Heart right ventricle (tissue), 16 donors: ENCODE measurements around the gene TEN1. TPM values are rescaled to one million over a fixed set of nuclear protein-coding genes. Genes with fewer than 3 reads are reported as not detected.

Experiments used
- ATAC-seq, 8 donors: fragments of 200-7000 bp; cut with Tn5 transposase; one replicate each; pipeline ENCODE4 v1.9.1; 2020; ENCODE audit warnings: mild to moderate bottlenecking in 8 of 8, moderate library complexity in 8 of 8, moderate number of reproducible peaks in 1 of 8
- DNase-seq, 2 donors: peaks; one replicate each; pipeline ENCODE4 v3.0.0-alpha.2; 2020
- H3K27ac ChIP-seq, 10 donors: fragments of 200-600 bp; sonication (generic) in 2 of 10; one replicate each; pipeline versions ENCODE4 v1.5.0 to v1.8.0; 2020 to 2022; ENCODE audit warnings: mild to moderate bottlenecking in 3 of 10
- H3K27me3 ChIP-seq, 7 donors: fragments of 200-600 bp; one replicate each; pipeline ENCODE4 v1.8.0; 2021 to 2022; ENCODE audit warnings: mild to moderate bottlenecking in 2 of 7
- H3K36me3 ChIP-seq, 9 donors: fragments of 200-600 bp; sonication (generic) in 1 of 9; one replicate each; pipeline versions ENCODE4 v1.5.0 to v1.8.0; 2020 to 2022; ENCODE audit warnings: mild to moderate bottlenecking in 2 of 9
- H3K4me1 ChIP-seq, 9 donors: fragments of 200-600 bp; sonication (generic) in 1 of 9; one replicate each; pipeline versions ENCODE4 v1.5.0 to v1.8.0; 2020 to 2022; ENCODE audit warnings: mild to moderate bottlenecking in 4 of 9
- H3K4me3 ChIP-seq, 10 donors: fragments of 200-600 bp; sonication (generic) in 2 of 10; one replicate each; pipeline versions ENCODE4 v1.5.0 to v1.8.0; 2020 to 2022; ENCODE audit warnings: mild to moderate bottlenecking in 7 of 10, moderate library complexity in 2 of 10
- H3K9me3 ChIP-seq, 11 donors: fragments of 200-600 bp in 10 of 11; sonication (generic) in 2 of 11; one replicate each; pipeline versions ENCODE4 v1.5.0 to v1.8.0; 2013 to 2022; ENCODE audit warnings: mild to moderate bottlenecking in 2 of 11, control low read depth in 1 of 11, moderate library complexity in 1 of 11
- CTCF ChIP-seq, 9 donors: fragments of 200-600 bp; sonication (generic) in 2 of 9; IDR thresholded peaks; one replicate each; pipeline versions ENCODE4 v1.5.0 to v1.8.0; 2021 to 2022; ENCODE audit warnings: antibody characterized with exemption in 9 of 9, mild to moderate bottlenecking in 5 of 9, moderate library complexity in 1 of 9
- WGBS, 2 donors: extraction: QIAGEN DNeasy Blood & Tissue Kit; methylation state at CpG; one replicate each; pipeline ENCODE4 v1.1.7; 2013; ENCODE audit warnings: inconsistent platforms in 1 of 2; 5-methylcytosine and 5-hydroxymethylcytosine counted together
- intact Hi-C, 10 donors: fragments of 100-400 bp; cut with DNase I; formaldehyde crosslinking; loops; one replicate each; pipeline versions ENCODE4 v1.11.1 to v1.14.2; 2022
- polyA plus RNA-seq, 2 donors: library from polyadenylated mRNA; stranded (reverse); fragments of 200-250 nt; gene quantifications; one replicate each; pipeline ENCODE4 v1.2.3, GENCODE V29; 2013
- total RNA-seq, 10 donors: library from RNA; stranded (reverse); fragmentation: NEBNext Ultra II Directional in 3 of 10; extraction: Animal tissue kit (Norgen Biotek cat#: 25700) in 3 of 10; gene quantifications; one replicate each; pipeline versions ENCODE4 v1.2.1 to v1.2.4, GENCODE V29; 2021 to 2023
- donor health status: Arrhythmogenic right ventricular cardiomyopathy.
- donor health status: ischemic (EF 13 %, LVEDD 7.1; RV severe dilation, severe dysfunction).
- donor health status: healthy with polysubstance abuse.
- donor health status: DM: no; HTN: yes; CAD: no.
- donor health status: DM: no; HTN: no; CAD: no.
- donor health status: ischemic (EF 25% LVEDD 6.9; RV normal size, moderate dysfunction).
- donor health status: ischemic (EF 25% LVEDD 5.7; RV mildly dilated, moderate dysfunction).
- donor health status: healthy.
- donor health status: DM: yes; HTN: yes; CAD: no.
- donor health status: Ischemic cardiomyopathy.
- donor health status: ischemic (EF 35%, LVEDD 5.7; RV mildly dilated, moderate dysfunction).
- donor health status: nonischemic (EF 11% LVEDD 7.7; RV severe dilation, severe dysfunction).
- donor health status: DM: yes; HTN: yes; CAD: no.
- donor health status: PGD.
- donor health status: ischemic (EF 29% LVEDD 5.4; RV normal size, mild dysfunction).
- donor health status: nonischemic (EF 23%, LVEDD 6.1; RV moderate dilation, normal function).

Gene TEN1
- total and polyA plus RNA-seq, 12 donors: 4.4 to 20.1 (median 9.7) TPM

- Histone ChIP-seq H3K4me1 (peaks cover 0 to 3% (median 0%) of the 10 kb centered on the region in 9 donors), H3K36me3 (peaks cover 5 to 100% (median 78%) of the 10 kb centered on the region in 9 donors), H3K27ac (no peak overlapping the region), H3K4me3 (no peak overlapping the region), H3K9me3 (no peaks in the 10 kb centered on the region), H3K27me3 (no peaks in the 10 kb centered on the region)
- intact Hi-C loops: no loop called here
- ATAC-seq (no peak), DNase-seq (no peak)
- 85 to 87% methylated on average over 9 of the region's 9 CpGs for WGBS, 2 donors
- TF ChIP-seq CTCF (IDR thresholded peaks at IDR 0.05): no peak
Measured at GRCh38 chr17:76048711-76049110, 69.7 kb downstream of the TEN1 start.

GRCh38 chr17:76049239-76049638, 70.2 kb downstream of the TEN1 start:
- WGBS, 2 donors: 83 to 88% methylated on average over 3 of the region's 3 CpGs
- intact Hi-C loops: no loop called here
- no peaks in the 10 kb centered on the region for H3K9me3 ChIP-seq
- peaks cover 5 to 100% (median 77%) of the 10 kb centered on the region in 9 donors for H3K36me3 ChIP-seq
- DNase-seq: no peak
- TF ChIP-seq CTCF (IDR thresholded peaks at IDR 0.05): no peak
- H3K4me1 ChIP-seq: peaks cover 0 to 3% (median 0%) of the 10 kb centered on the region in 9 donors
- no peak for ATAC-seq
- H3K4me3 ChIP-seq: no peak overlapping the region
- H3K27ac ChIP-seq: no peak overlapping the region
- H3K27me3 ChIP-seq: no peaks in the 10 kb centered on the region

- H3K9me3 ChIP-seq: no peaks in the 10 kb centered on the region
- 94% methylated on average over 15 of the region's 15 CpGs for WGBS, 2 donors
- DNase-seq (no peak), ATAC-seq (no peak)
- H3K27me3 ChIP-seq: no peaks in the 10 kb centered on the region
- H3K36me3 ChIP-seq: peaks cover 5 to 100% (median 77%) of the 10 kb centered on the region in 9 donors
- H3K4me1 ChIP-seq: peaks cover 0 to 3% (median 0%) of the 10 kb centered on the region in 9 donors
- intact Hi-C loops: no loop called here
- no peak overlapping the region for H3K27ac ChIP-seq
- no peak for TF ChIP-seq CTCF (IDR thresholded peaks at IDR 0.05)
- H3K4me3 ChIP-seq: no peak overlapping the region
Measured at GRCh38 chr17:76049836-76050537, 70.9 kb downstream of the TEN1 start.

Other genes starting within 250 kb of the TEN1 start
- gene GALK1, start 214.0 kb upstream of the TEN1 start, total RNA-seq: 10 to 100 TPM in 6 of 10 donors, 1 to 10 TPM in 4; 5.2 to 26.4 (median 11.3) TPM
- gene GALK1, start 214.0 kb upstream of the TEN1 start, polyA plus RNA-seq: 10 to 100 TPM; 29.2 to 44.6 TPM
- gene UNK, start 194.4 kb upstream of the TEN1 start, total RNA-seq: 10 to 100 TPM; 11.6 to 19.1 (median 14.7) TPM
- gene UNK, start 194.4 kb upstream of the TEN1 start, polyA plus RNA-seq: 10 to 100 TPM; 12.9 to 21.3 TPM
- gene UNC13D, start 134.8 kb upstream of the TEN1 start, total RNA-seq: 10 to 100 TPM in 3 of 10 donors, 1 to 10 TPM in 7; 5.5 to 20.7 (median 8.5) TPM
- gene UNC13D, start 134.8 kb upstream of the TEN1 start, polyA plus RNA-seq: 10 to 100 TPM in 1 of 2 donors, 1 to 10 TPM in 1; 3.0 to 12.6 TPM
- 100 to 1,000 TPM; 130 to 210 (median 173) TPM for gene WBP2, start 123.9 kb upstream of the TEN1 start, total RNA-seq
- gene WBP2, start 123.9 kb upstream of the TEN1 start, polyA plus RNA-seq: 100 to 1,000 TPM; 155 to 205 TPM
- 10 to 100 TPM in 9 of 10 donors, 1 to 10 TPM in 1; 9.3 to 53.1 (median 21.5) TPM for gene TRIM47, start 100.7 kb upstream of the TEN1 start, total RNA-seq
- gene TRIM47, start 100.7 kb upstream of the TEN1 start, polyA plus RNA-seq: 10 to 100 TPM; 22.4 to 48.7 TPM
- 10 to 100 TPM in 1 of 10 donors, 1 to 10 TPM in 9; 5.1 to 12.7 (median 8.9) TPM for gene TRIM65, start 82.3 kb upstream of the TEN1 start, total RNA-seq
- gene TRIM65, start 82.3 kb upstream of the TEN1 start, polyA plus RNA-seq: 10 to 100 TPM in 1 of 2 donors, 1 to 10 TPM in 1; 5.6 to 16.7 TPM
- 100 to 1,000 TPM in 4 of 10 donors, 10 to 100 TPM in 6; 89.6 to 144 (median 96.5) TPM for gene MRPL38, start 74.4 kb upstream of the TEN1 start, total RNA-seq
- gene MRPL38, start 74.4 kb upstream of the TEN1 start, polyA plus RNA-seq: 100 to 1,000 TPM in 1 of 2 donors, 10 to 100 TPM in 1; 86.0 to 160 TPM
- gene FBF1, start 38.2 kb upstream of the TEN1 start, total RNA-seq: 1 to 10 TPM; 2.1 to 6.3 (median 2.8) TPM
- 1 to 10 TPM; 1.6 to 8.3 TPM for gene FBF1, start 38.2 kb upstream of the TEN1 start, polyA plus RNA-seq
- gene ACOX1, start 74 bp upstream of the TEN1 start, total RNA-seq: 100 to 1,000 TPM in 1 of 10 donors, 10 to 100 TPM in 9; 76.0 to 105 (median 94.0) TPM
- 10 to 100 TPM; 11.1 to 45.8 TPM for gene ACOX1, start 74 bp upstream of the TEN1 start, polyA plus RNA-seq
- gene CDK3, start 21.6 kb downstream of the TEN1 start, total RNA-seq: 1 to 10 TPM in 7 of 10 donors, under 1 TPM in 3; 0.52 to 2.2 (median 1.3) TPM
- 10 to 100 TPM in 1 of 2 donors, 1 to 10 TPM in 1; 2.4 to 11.3 TPM for gene CDK3, start 21.6 kb downstream of the TEN1 start, polyA plus RNA-seq
- gene EVPL, start 48.1 kb downstream of the TEN1 start, total RNA-seq: under 1 TPM in 4 of 10 donors, not detected in 6; 0.04 to 0.31 (median 0.05) TPM
- under 1 TPM; 0.04 to 0.07 TPM for gene EVPL, start 48.1 kb downstream of the TEN1 start, polyA plus RNA-seq
- gene SRP68, start 93.3 kb downstream of the TEN1 start, total RNA-seq: 10 to 100 TPM; 53.6 to 69.7 (median 63.1) TPM
- 10 to 100 TPM; 26.2 to 62.1 TPM for gene SRP68, start 93.3 kb downstream of the TEN1 start, polyA plus RNA-seq
- not detected for gene GALR2, start 95.5 kb downstream of the TEN1 start, total RNA-seq
- gene GALR2, start 95.5 kb downstream of the TEN1 start, polyA plus RNA-seq: under 1 TPM in 1 of 2 donors, not detected in 1; 0.10 TPM
- not detected for gene ZACN, start 99.9 kb downstream of the TEN1 start, total RNA-seq
- 1 to 10 TPM; 1.1 to 1.6 TPM for gene ZACN, start 99.9 kb downstream of the TEN1 start, polyA plus RNA-seq
- 10 to 100 TPM; 66.4 to 97.5 (median 87.9) TPM for gene EXOC7, start 124.5 kb downstream of the TEN1 start, total RNA-seq
- gene EXOC7, start 124.5 kb downstream of the TEN1 start, polyA plus RNA-seq: 10 to 100 TPM; 37.9 to 55.6 TPM
- gene FOXJ1, start 162.0 kb downstream of the TEN1 start, total RNA-seq: not detected
- gene FOXJ1, start 162.0 kb downstream of the TEN1 start, polyA plus RNA-seq: under 1 TPM in 1 of 2 donors, not detected in 1; 0.03 TPM